Body of pancreas (tissue), 4 donors: Measurements from ENCODE around the gene NCS1. TPM values are rescaled to one million over a fixed set of nuclear protein-coding genes. Genes with fewer than 3 reads are reported as not detected.

Source experiments
- ATAC-seq: fragments of 150-250 bp; one replicate; pipeline ENCODE4 v1.9.1; 2016
- DNase-seq, 4 donors: peaks; one replicate each; pipeline ENCODE4 v3.0.0-alpha.2; 2019
- H3K27ac ChIP-seq, 4 donors: fragments of 200-600 bp; sonication (generic); 1 replicate in 3 of 4; 2 replicates in 1 of 4; pipeline versions ENCODE4 v1.5.1 to v1.6.1; 2016 to 2019; ENCODE audit warnings: mild to moderate bottlenecking in 1 of 4, mixed read lengths in 1 of 4, moderate library complexity in 1 of 4
- H3K27me3 ChIP-seq, 2 donors: fragments of 200-600 bp; sonication (generic); one replicate each; pipeline ENCODE4 v1.6.0; 2016; ENCODE audit warnings: mild to moderate bottlenecking in 1 of 2
- H3K36me3 ChIP-seq, 2 donors: fragments of 200-600 bp; sonication (generic); replicated peaks in 1 of 2; 2 replicates each; pipeline ENCODE4 v1.5.1; 2016; ENCODE audit warnings: low read depth in 2 of 2; ENCODE audit not compliant: insufficient read depth in 1 of 2
- H3K4me1 ChIP-seq: fragments of 200-600 bp; sonication (generic); one replicate; pipeline ENCODE4 v1.6.0; 2016
- H3K4me3 ChIP-seq, 2 donors: fragments of 200-600 bp; sonication (generic); 1 replicate in 1 of 2; 2 replicates in 1 of 2; pipeline ENCODE4 v1.5.1; 2016 to 2019
- H3K9me3 ChIP-seq, 3 donors: fragments of 200-600 bp; sonication (generic); 1 replicate in 2 of 3; 2 replicates in 1 of 3; pipeline ENCODE4 v1.5.1; 2016
- POLR2A ChIP-seq, 3 donors: fragments of 450-650 bp; IDR thresholded peaks; one replicate each; pipeline ENCODE4 v1.6.1; 2016; ENCODE audit warnings: antibody characterized with exemption in 3 of 3, mild to moderate bottlenecking in 2 of 3
- WGBS, 2 donors: methylation state at CpG; one replicate each; pipeline ENCODE4 v1.1.5; 2017; 5-methylcytosine and 5-hydroxymethylcytosine counted together
- intact Hi-C: fragments of 100-400 bp; cut with DNase I; formaldehyde crosslinking; loops from one replicate; pipeline ENCODE4 v1.15.1; 2023
- total RNA-seq, 2 donors: library from RNA; depleted of rRNA; stranded (reverse); fragments of >200 nt; gene quantifications; one replicate each; pipeline ENCODE4 v1.1.0, GENCODE V29; 2016
- TF ChIP-seq, protein P1 (sequence below), 7 experiments: fragments of 450-650 bp in 4 of 7; fragments of 200-600 bp in 3 of 7; sonication (generic) in 3 of 7; IDR thresholded peaks; one replicate each; pipeline ENCODE4 v1.5.1; 2016 to 2019; ENCODE audit warnings: antibody characterized with exemption in 7 of 7

Gene NCS1
- total RNA-seq, 2 donors from 2014 or later, result 3.9 to 4.3 TPM

DNA sequence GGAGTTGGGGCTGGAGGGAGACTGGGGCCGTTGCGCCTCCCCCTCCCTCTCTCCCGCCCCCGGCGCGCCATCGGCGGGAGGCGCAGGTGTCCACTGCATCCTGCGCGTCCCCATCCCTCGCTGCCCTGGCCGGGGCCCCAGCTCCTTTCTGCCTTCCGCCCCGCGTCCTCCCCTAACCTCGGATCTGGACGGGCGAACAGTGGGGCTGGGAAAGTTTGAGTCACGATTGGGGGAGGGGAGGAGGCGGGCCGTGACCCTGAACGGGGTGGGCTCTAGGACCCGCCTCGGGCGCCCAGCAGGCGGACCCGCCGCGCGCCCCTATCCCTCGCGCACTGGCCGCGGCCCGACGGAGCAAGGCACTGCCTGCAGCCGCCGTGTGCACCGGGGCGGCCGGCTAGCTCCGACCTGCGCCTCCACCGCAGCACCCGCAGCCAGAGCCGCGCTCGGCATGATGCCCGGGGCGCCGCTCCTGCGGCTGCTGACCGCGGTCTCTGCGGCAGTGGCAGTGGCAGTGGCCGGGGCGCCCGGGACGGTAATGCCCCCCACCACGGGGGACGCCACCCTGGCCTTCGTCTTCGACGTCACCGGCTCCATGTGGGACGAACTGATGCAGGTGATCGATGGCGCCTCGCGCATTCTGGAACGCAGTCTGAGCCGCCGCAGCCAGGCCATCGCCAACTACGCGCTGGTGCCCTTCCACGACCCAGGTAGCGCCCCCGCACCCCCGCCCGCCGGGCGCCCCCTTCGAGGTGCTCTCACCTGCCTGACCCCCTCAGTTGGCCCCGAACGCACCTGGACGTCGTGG, 93.4 kb downstream of the NCS1 start, which contains the start of gene HMCN2:
Gene HMCN2, plus strand, starts transcription at position 330 of the 805 bp plus-strand sequence. Its CDS starts 119 bp downstream, at position 449.
- ATAC-seq (no peak), DNase-seq (no peak)
- Histone ChIP-seq H3K4me1 (peaks cover 14% of the 10 kb centered on the region), H3K36me3 (no peaks in the 10 kb centered on the region), H3K9me3 (no peaks in the 10 kb centered on the region), H3K27me3 (peaks cover 0 to 18% of the 10 kb centered on the region in 2 donors), H3K27ac (no peak within 1 kb of the TSS), H3K4me3 (no peak within 1 kb of the TSS)
- intact Hi-C loops, result no loop called here
- WGBS, 2 donors, result 2% methylated on average over 84 of the region's 89 CpGs; no CpG with 5 or more reads in 1 of the 2 donors
- TF ChIP-seq, protein P1, sequence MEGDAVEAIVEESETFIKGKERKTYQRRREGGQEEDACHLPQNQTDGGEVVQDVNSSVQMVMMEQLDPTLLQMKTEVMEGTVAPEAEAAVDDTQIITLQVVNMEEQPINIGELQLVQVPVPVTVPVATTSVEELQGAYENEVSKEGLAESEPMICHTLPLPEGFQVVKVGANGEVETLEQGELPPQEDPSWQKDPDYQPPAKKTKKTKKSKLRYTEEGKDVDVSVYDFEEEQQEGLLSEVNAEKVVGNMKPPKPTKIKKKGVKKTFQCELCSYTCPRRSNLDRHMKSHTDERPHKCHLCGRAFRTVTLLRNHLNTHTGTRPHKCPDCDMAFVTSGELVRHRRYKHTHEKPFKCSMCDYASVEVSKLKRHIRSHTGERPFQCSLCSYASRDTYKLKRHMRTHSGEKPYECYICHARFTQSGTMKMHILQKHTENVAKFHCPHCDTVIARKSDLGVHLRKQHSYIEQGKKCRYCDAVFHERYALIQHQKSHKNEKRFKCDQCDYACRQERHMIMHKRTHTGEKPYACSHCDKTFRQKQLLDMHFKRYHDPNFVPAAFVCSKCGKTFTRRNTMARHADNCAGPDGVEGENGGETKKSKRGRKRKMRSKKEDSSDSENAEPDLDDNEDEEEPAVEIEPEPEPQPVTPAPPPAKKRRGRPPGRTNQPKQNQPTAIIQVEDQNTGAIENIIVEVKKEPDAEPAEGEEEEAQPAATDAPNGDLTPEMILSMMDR (IDR thresholded peaks at IDR 0.05), result no peak

DNA sequence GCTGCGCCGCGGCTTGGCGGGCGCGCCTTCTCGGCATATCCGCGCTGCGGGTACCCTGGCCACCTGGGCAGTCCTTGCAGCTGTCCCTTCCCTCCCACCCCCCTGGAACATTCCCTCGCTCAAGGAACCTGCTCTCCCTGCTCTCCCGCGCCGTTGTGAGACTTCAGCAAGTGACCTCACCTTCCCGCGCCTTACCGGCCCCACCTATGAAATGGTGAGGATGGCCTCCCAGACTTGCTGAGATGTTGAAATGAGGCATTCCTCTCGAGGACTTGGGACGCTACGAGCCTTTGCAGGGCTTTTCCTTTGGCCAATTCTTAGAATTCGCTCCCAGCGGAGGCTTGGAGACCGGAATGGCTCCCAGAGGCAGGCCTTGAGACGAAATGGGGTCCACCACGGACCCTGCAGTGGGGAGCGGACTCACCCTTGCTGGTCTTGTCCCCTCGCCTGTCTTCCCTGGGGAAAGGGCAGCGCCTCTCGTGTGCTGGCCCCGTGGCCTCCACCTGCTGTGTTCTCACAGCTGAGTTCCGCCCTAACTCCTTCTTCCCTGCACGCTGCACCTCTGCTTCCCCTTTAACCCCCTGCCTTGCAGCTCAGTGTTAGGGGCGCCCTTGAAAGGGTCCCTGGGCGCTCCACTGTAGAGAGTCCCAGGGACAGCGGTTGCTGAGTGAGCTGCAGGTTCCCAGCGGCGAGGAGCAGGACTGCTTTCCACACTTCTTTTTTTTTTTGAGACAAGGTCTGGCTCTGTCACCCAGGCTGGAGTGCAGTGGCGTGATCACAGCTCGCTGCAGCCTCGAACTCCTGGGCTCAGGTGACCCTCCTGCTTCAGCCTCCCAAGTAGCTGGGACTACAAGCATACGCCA, 94.3 kb downstream of the NCS1 start:
- TF ChIP-seq, protein P1 (IDR thresholded peaks at IDR 0.05), result no peak
- no peak for TF ChIP-seq POLR2A (IDR thresholded peaks at IDR 0.05)
- H3K27ac ChIP-seq, result no peak overlapping the region
- no peak overlapping the region for H3K4me3 ChIP-seq
- H3K27me3 ChIP-seq, result peaks cover 0 to 18% of the 10 kb centered on the region in 2 donors
- H3K36me3 ChIP-seq, result no peaks in the 10 kb centered on the region
- no peaks in the 10 kb centered on the region for H3K9me3 ChIP-seq
- intact Hi-C loops, result no loop called here
- WGBS, 2 donors, result 16 to 34% methylated on average over 25 to 41 of the region's 41 CpGs
- peaks cover 14% of the 10 kb centered on the region for H3K4me1 ChIP-seq
- no peak for ATAC-seq
- no peak for DNase-seq

- no peak overlapping the region for H3K27ac ChIP-seq
- no peak for TF ChIP-seq POLR2A (IDR thresholded peaks at IDR 0.05)
- TF ChIP-seq, protein P1 (IDR thresholded peaks at IDR 0.05), result no peak
- WGBS, 2 donors, result 86 to 88% methylated on average over 3 to 5 of the region's 5 CpGs
- intact Hi-C loops, result no loop called here
- H3K36me3 ChIP-seq, result no peaks in the 10 kb centered on the region
- ATAC-seq (no peak), DNase-seq (no peak)
- H3K4me3 ChIP-seq, result no peak overlapping the region
- H3K4me1 ChIP-seq, result peaks cover 14% of the 10 kb centered on the region
- H3K27me3 ChIP-seq, result peaks cover 0 to 18% of the 10 kb centered on the region in 2 donors
- H3K9me3 ChIP-seq, result no peaks in the 10 kb centered on the region
Observed at GRCh38 chr9:130267930-130268329, 95.7 kb downstream of the NCS1 start.

- Histone ChIP-seq H3K4me3 (no peak overlapping the region), H3K9me3 (no peaks in the 10 kb centered on the region), H3K4me1 (peaks cover 14% of the 10 kb centered on the region), H3K27ac (no peak overlapping the region), H3K36me3 (no peaks in the 10 kb centered on the region), H3K27me3 (peaks cover 0 to 18% of the 10 kb centered on the region in 2 donors)
- WGBS, 2 donors, result 42 to 56% methylated on average over 16 of the region's 16 CpGs
- no peak for TF ChIP-seq POLR2A (IDR thresholded peaks at IDR 0.05)
- TF ChIP-seq, protein P1 (IDR thresholded peaks at IDR 0.05), result no peak
- DNase-seq, result no peak
- intact Hi-C loops, result no loop called here
- ATAC-seq, result no peak
Observed at GRCh38 chr9:130268521-130269211, 96.5 kb downstream of the NCS1 start.
